ENCODE measurements around the gene PRSS50.

Gene PRSS50

GRCh38 chr3:46699676-46700523, 17.8 kb downstream of the PRSS50 start:
- TF ChIP-seq POLR2A (IDR thresholded peaks at IDR 0.05; ENCODE audit: low read length) (no peak), GATA1 (IDR thresholded peaks at IDR 0.05; ENCODE audit: low read depth, low read length) (no peak)
- no peak for DNase-seq

DNA sequence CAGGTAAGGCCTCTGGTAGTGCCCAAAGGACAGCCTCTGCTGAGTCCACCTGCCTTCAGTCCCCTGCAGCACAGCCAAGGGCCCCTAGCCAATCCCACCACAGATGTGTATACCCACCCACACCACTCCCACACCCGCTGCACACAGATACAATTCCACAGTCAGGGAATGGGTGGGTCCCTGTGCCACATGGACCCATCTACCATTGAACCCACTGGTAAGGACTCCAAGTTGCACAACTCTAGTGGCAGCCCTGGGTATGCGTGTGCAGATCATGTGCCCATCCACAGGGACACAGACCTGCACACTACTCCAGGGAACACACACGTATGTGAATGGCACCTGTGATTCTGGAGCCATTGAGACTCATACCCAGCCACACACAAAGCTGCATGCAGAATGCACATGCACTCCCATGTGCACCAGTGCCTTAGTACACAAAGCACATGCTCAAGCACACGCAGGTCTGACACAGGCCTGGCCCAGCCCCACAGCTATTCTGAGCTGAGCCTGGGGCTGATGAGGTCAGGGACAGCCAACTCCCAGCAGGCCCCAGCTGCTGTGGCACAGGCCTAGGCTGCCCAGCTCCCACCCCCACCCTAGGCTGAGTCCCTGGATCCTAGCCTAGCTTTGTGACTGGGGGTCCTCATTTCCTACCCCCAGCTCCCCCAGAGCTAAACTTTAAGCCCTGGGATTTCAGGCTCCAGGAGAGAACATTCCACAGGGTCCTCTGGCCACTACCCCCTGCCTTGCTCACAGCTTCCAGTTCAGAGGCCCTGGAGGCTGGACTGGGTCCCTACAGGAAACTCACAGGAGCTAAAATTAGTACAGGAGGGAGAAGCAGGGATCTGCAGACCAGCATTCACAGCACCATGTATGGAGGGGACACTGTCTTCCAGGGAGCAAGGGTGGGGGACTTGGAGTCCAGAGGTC, 21.4 kb downstream of the PRSS50 start:
- TF ChIP-seq POLR2A (IDR thresholded peaks at IDR 0.05; ENCODE audit: low read length) (no peak), GATA1 (IDR thresholded peaks at IDR 0.05; ENCODE audit: low read depth, low read length) (no peak)
- DNase-seq, result no peak

GRCh38 chr3:46695177-46695961, 22.3 kb downstream of the PRSS50 start:
- peak; percentile 18 to 25 for DNase-seq
- no peak for TF ChIP-seq POLR2A (IDR thresholded peaks at IDR 0.05; ENCODE audit: low read length)
- TF ChIP-seq GATA1 (IDR thresholded peaks at IDR 0.05; ENCODE audit: low read depth, low read length), result no peak

- no peak for DNase-seq
- TF ChIP-seq GATA1 (IDR thresholded peaks at IDR 0.05; ENCODE audit: low read depth, low read length) (no peak), POLR2A (IDR thresholded peaks at IDR 0.05; ENCODE audit: low read length) (no peak)
Observed at GRCh38 chr3:46694520-46694919, 23.1 kb downstream of the PRSS50 start.

DNA sequence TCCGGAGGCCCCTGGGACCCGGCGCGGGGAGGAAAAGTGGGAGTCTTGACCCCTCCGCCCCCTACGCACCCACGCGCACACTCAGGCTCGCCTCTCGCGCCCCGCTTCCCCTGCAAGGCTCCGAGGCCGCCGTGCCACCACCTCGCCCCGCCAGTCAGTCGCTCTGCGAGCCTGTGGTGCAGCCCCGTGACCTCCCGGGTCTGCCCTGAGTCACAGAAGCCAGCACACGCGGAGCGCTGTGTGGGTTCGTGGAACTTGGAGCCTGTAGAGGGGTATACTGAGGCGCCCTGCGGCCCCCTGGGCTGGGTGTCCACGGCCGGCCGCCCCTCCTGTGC, 23.8 kb downstream of the PRSS50 start:
- TF ChIP-seq POLR2A (IDR thresholded peaks at IDR 0.05; ENCODE audit: low read length) (no peak), GATA1 (IDR thresholded peaks at IDR 0.05; ENCODE audit: low read depth, low read length) (no peak)

GRCh38 chr3:46693038-46693891, 24.4 kb downstream of the PRSS50 start, which contains the start of gene ALS2CL:
Gene ALS2CL (minus strand): TSS chr3:46693679. CDS start chr3:46689440, 4,239 bp downstream.
- DNase-seq, result peak; percentile 20 to 55
- no peak for TF ChIP-seq POLR2A (IDR thresholded peaks at IDR 0.05; ENCODE audit: low read length)
- no peak for TF ChIP-seq GATA1 (IDR thresholded peaks at IDR 0.05; ENCODE audit: low read depth, low read length)

More for the DNA sequence above, 23.8 kb downstream of the PRSS50 start:
- DNase-seq, result no peak

- TF ChIP-seq GATA1 (IDR thresholded peaks at IDR 0.05; ENCODE audit: low read depth, low read length), result no peak
- no peak for TF ChIP-seq POLR2A (IDR thresholded peaks at IDR 0.05; ENCODE audit: low read length)
- no peak for DNase-seq
Observed at GRCh38 chr3:46692566-46692990, 25.1 kb downstream of the PRSS50 start.

GRCh38 chr3:46690798-46691197, 26.9 kb downstream of the PRSS50 start:
- no peak for DNase-seq
- no peak for TF ChIP-seq POLR2A (IDR thresholded peaks at IDR 0.05; ENCODE audit: low read length)
- no peak for TF ChIP-seq GATA1 (IDR thresholded peaks at IDR 0.05; ENCODE audit: low read depth, low read length)

GRCh38 chr3:46685446-46685845, 32.2 kb downstream of the PRSS50 start:
- no peak for TF ChIP-seq GATA1 (IDR thresholded peaks at IDR 0.05; ENCODE audit: low read depth, low read length)
- no peak for TF ChIP-seq POLR2A (IDR thresholded peaks at IDR 0.05; ENCODE audit: low read length)
- DNase-seq, result no peak

- DNase-seq, result no peak
- no peak for TF ChIP-seq POLR2A (IDR thresholded peaks at IDR 0.05; ENCODE audit: low read length)
- TF ChIP-seq GATA1 (IDR thresholded peaks at IDR 0.05; ENCODE audit: low read depth, low read length), result no peak
Observed at GRCh38 chr3:46684891-46685290, 32.8 kb downstream of the PRSS50 start.

- no peak for TF ChIP-seq POLR2A (IDR thresholded peaks at IDR 0.05; ENCODE audit: low read length)
- TF ChIP-seq GATA1 (IDR thresholded peaks at IDR 0.05; ENCODE audit: low read depth, low read length), result no peak
- no peak for DNase-seq
Observed at GRCh38 chr3:46682974-46683373, 34.7 kb downstream of the PRSS50 start.

DNA sequence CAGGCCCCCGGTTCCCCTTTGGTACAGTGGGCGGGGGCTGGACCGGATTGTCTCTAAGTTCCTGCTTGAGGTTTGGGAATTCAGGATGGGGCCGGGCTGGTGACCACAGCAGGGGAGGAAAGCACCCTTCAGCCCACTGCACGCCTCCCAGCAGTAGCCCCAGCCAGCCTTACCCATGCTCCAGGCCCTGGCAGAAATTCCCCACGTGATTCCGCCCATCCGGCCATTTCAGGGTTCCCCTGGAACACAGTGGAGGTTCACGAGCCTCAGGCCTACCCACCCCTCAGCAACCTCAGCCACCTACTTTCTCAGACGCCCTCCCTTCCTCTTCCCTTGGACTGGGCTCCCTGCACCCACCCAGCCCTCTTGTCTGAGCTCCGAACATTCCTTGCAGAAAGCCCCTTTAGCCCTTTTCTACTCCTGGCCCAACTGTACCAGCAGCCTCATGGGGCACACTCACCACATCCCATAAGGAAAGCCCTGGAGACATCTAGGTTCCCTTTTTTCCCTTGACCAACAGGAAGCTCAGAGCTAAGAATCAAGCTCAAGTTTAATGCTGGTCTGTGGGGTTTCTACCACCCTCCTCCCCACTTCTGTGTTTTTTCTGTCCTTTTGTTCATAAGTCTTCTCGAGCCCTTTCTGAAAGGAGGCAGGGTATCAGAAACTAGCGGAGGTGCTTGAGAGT, 35.7 kb downstream of the PRSS50 start:
- TF ChIP-seq POLR2A (IDR thresholded peaks at IDR 0.05; ENCODE audit: low read length) (no peak), GATA1 (IDR thresholded peaks at IDR 0.05; ENCODE audit: low read depth, low read length) (no peak)
- DNase-seq, result no peak

Data from erythroblast (primary cell).